RWPE2 (cell line): ENCODE results near the gene KLHL20.
"Not testable (repeated sequence)": the region's sequence is repeated elsewhere in the genome, so short reads cannot be mapped to it uniquely, and the experiment has no call there.

ENCODE experiments used
- ATAC-seq: fragments of 200-7000 bp; cut with Tn5 transposase; 3 replicates; pipeline ENCODE4 v1.9.1; 2021; ENCODE audit warnings: low read depth
- DNase-seq: peaks from one replicate; pipeline ENCODE4 v3.0.0-alpha.2; 2020; ENCODE audit warnings: low spot score
- H3K27ac ChIP-seq: fragments of 450-650 bp; 2 replicates; pipeline ENCODE4 v1.5.1; 2017; ENCODE audit warnings: mild to moderate bottlenecking; ENCODE audit not compliant: poor library complexity, severe bottlenecking
- H3K27me3 ChIP-seq: fragments of 250-450 bp; sonication (Bioruptor Pico); 2 replicates; pipeline ENCODE4 v1.5.1; 2021; ENCODE audit warnings: mild to moderate bottlenecking, moderate library complexity; ENCODE audit not compliant: insufficient read depth, poor library complexity, severe bottlenecking
- H3K36me3 ChIP-seq: fragments of 250-450 bp; sonication (Bioruptor Pico); 2 replicates; pipeline ENCODE4 v1.5.1; 2020; ENCODE audit warnings: low read depth, mild to moderate bottlenecking, moderate library complexity
- H3K4me1 ChIP-seq: fragments of 250-450 bp; sonication (Bioruptor Pico); 2 replicates; pipeline ENCODE4 v1.5.1; 2021; ENCODE audit warnings: mild to moderate bottlenecking, moderate library complexity; ENCODE audit not compliant: insufficient read depth, poor library complexity, severe bottlenecking
- H3K4me3 ChIP-seq: fragments of 250-450 bp; sonication (Bioruptor Pico); 2 replicates; pipeline ENCODE4 v1.5.1; 2021; ENCODE audit warnings: mild to moderate bottlenecking, moderate library complexity; ENCODE audit not compliant: severe bottlenecking
- H3K9me3 ChIP-seq: fragments of 250-450 bp; sonication (Bioruptor Pico); 2 replicates; pipeline ENCODE4 v1.5.1; 2021; ENCODE audit warnings: mild to moderate bottlenecking, moderate library complexity; ENCODE audit not compliant: severe bottlenecking
- TF ChIP-seq, protein P1 (sequence below): fragments of 450-650 bp; IDR thresholded peaks from one replicate; pipeline ENCODE4 v1.5.1; 2017; ENCODE audit warnings: mild to moderate bottlenecking, moderate library complexity; ENCODE audit not compliant: poor library complexity, severe bottlenecking

The KLHL20 gene

DNA sequence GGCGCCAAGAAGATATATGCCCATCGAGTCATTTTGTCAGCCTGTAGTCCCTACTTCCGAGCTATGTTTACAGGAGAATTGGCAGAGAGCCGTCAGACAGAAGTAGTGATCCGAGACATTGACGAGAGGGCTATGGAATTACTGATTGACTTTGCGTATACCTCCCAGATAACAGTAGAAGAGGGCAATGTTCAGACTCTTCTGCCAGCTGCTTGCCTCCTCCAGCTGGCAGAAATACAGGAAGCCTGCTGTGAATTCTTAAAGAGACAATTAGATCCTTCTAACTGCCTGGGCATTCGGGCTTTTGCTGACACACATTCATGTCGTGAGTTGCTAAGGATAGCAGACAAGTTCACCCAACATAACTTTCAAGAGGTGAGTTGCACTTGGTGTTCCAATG is 19.1 kb downstream of the KLHL20 start:
- Histone ChIP-seq H3K9me3 (no peaks in the 10 kb centered on the region), H3K27me3 (no peaks in the 10 kb centered on the region), H3K4me3 (no peak overlapping the region), H3K27ac (no peak overlapping the region), H3K4me1 (no peaks in the 10 kb centered on the region), H3K36me3 (peaks cover 14% of the 10 kb centered on the region)
- DNase-seq (no peak), ATAC-seq (no peak)
- TF ChIP-seq, protein P1, sequence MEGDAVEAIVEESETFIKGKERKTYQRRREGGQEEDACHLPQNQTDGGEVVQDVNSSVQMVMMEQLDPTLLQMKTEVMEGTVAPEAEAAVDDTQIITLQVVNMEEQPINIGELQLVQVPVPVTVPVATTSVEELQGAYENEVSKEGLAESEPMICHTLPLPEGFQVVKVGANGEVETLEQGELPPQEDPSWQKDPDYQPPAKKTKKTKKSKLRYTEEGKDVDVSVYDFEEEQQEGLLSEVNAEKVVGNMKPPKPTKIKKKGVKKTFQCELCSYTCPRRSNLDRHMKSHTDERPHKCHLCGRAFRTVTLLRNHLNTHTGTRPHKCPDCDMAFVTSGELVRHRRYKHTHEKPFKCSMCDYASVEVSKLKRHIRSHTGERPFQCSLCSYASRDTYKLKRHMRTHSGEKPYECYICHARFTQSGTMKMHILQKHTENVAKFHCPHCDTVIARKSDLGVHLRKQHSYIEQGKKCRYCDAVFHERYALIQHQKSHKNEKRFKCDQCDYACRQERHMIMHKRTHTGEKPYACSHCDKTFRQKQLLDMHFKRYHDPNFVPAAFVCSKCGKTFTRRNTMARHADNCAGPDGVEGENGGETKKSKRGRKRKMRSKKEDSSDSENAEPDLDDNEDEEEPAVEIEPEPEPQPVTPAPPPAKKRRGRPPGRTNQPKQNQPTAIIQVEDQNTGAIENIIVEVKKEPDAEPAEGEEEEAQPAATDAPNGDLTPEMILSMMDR: no peak

DNA sequence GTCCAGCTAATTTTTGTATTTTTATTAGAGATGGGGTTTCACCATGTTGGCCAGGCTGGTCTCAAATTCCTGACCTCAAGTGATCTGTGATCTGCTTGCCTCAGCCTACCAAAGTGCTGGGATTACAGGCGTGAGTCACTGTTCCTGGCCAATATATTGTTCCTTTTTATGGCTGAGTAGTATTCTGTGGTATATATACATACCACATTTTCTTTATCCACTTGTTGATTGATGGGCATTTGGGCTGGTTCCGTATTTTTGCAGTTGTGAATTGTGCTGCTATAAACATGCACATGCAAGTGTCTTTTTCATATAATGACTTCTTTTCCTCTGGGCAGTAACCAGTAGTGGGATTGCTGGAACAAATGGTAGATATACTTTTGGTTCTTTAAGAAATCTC is 21.3 kb downstream of the KLHL20 start:
- not testable (repeated sequence) for H3K27me3 ChIP-seq, H3K4me1 ChIP-seq, H3K9me3 ChIP-seq, DNase-seq, H3K27ac ChIP-seq, H3K4me3 ChIP-seq, ATAC-seq
- H3K36me3 ChIP-seq: peaks cover 14% of the 10 kb centered on the region

DNA sequence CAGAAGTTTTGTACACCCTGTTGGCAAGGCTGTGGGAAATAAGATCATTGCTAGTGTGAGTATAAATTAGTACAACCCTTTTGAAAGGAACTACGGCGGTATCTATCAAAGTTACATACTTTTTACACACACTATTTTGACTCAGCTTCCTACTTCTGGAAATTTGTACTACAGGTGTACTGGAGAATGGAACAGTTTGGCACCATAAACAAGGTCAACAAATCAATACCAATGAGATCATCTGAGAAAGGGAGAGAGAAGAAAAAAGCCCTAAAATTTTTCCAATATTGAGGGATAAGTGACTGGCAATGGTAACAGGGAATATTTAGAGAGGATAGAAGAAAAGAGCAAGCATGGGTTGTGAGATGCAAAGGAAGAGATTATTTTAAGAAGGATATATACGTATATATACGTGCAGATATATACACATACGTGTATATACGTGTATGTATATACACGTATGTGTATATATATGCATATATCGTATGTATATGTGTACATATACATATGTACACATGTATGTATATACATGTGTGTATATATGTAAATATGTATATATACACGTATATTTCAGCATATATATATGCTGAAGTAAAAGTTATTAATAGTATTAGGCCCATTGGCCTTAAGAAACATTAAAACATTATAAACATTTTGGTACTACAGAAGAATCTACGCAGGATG is 27.6 kb downstream of the KLHL20 start:
- ATAC-seq: no peak

DNA sequence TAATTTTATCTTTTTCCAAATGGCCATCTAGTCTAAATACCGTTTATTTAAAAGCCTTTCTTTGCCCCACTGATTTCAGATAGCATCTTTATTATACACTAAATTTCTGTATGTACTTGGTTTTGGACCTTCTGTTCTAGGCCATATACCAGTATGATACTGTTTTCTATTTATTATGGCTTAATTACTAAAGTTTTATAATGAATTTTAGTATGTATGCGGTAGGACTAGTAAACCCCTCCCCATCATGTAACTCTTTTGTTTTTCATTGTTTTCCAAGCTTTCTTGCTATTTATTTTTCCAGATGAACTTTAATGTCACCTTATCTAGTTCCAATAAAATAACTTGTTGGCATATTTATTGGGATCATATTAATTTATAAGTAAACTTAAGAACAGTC is 29.9 kb downstream of the KLHL20 start:
- Histone ChIP-seq H3K27ac (no peak overlapping the region), H3K4me3 (no peak overlapping the region), H3K4me1 (no peaks in the 10 kb centered on the region), H3K9me3 (peaks cover 2% of the 10 kb centered on the region), H3K27me3 (no peaks in the 10 kb centered on the region), H3K36me3 (no peaks in the 10 kb centered on the region)
- DNase-seq: no peak
- no peak for ATAC-seq
- TF ChIP-seq, protein P1: no peak

More for the DNA sequence above, 27.6 kb downstream of the KLHL20 start:
- TF ChIP-seq, protein P1: no peak
- no peak overlapping the region for H3K4me3 ChIP-seq
- no peaks in the 10 kb centered on the region for H3K36me3 ChIP-seq
- peaks cover 2% of the 10 kb centered on the region for H3K9me3 ChIP-seq
- DNase-seq: no peak
- no peaks in the 10 kb centered on the region for H3K4me1 ChIP-seq
- no peaks in the 10 kb centered on the region for H3K27me3 ChIP-seq
- no peak overlapping the region for H3K27ac ChIP-seq

DNA sequence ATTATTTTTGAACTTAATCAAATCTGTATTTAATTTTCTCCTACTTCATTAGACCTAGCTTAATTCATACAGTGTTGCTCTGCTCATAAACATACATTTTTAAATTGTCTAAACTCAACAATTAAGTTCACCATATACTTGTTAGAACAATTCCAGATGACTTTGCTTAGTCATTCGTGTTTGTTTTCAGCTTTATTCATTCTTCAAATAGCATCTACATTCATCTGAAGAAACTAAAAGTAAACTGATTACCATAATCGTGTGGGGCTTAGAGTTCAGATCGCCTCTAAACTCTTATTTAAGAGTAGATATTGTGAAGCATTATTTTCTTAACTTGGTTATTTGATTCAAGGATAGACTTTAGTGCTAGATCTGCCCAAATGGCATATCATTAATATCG is 34.4 kb downstream of the KLHL20 start:
- H3K4me3 ChIP-seq: no peak overlapping the region
- no peaks in the 10 kb centered on the region for H3K27me3 ChIP-seq
- H3K9me3 ChIP-seq: peaks cover 2% of the 10 kb centered on the region
- DNase-seq (no peak), ATAC-seq (no peak)
- peaks cover 9% of the 10 kb centered on the region; the same call in 1 of the 2 replicates for H3K36me3 ChIP-seq
- TF ChIP-seq, protein P1: no peak
- no peaks in the 10 kb centered on the region for H3K4me1 ChIP-seq
- no peak overlapping the region for H3K27ac ChIP-seq
